ENCODE data around the gene NUB1.

NUB1 gene

DNA sequence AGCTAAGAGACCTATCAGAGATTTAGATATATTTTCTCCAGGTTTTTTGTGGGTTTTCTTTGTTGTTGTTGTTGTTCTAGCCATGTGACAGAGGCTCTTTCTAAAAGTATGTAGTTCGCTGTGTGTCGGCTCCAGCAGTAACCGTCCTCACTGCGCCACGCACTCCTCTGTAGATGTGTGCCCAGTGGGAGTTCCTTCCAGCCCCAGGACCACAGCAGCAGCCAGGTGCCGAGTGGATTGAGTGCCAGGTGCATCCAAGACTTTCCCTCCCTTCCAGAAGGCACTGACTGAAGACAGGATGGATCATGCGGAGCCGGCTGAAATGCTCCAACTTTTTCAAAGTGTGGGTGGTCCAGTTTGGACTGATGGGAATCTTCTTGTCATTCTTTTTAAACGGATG is 36.4 kb downstream of the NUB1 start:
- no peak for DNase-seq

DNA sequence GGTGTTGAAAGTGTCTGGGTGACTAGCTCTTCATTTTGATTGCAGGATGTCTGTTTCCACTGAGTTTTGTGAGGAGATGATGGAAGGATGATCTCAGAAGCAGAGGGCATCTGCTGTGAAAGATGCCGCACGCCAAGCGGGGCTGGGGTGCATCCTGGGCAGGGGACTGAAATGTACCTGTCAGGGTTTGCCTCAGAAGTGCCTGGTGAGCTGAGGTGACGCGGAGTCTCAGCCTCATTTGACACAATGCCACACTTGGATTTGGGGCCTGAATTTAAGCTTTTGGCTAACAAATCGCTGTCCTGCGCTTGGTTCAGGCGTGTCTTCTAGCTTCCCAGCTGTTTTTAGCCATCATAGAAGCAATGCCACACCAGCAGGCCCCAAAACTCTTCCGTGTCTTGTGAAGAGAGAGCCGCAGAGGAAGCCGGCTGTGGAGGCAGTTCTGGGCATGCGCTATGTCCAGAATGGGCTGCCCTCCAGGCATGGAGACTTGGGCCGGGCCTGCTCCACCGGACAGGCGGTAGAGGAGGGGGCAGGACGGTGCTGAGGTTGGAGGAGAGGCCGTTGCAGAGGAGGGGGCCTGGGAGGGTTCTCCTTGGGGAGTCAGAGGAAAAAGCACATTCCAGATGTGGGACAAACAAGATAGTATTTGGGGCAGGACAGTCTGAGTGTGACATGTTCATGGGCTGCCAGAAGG is 37.0 kb downstream of the NUB1 start:
- DNase-seq, result no peak

DNA sequence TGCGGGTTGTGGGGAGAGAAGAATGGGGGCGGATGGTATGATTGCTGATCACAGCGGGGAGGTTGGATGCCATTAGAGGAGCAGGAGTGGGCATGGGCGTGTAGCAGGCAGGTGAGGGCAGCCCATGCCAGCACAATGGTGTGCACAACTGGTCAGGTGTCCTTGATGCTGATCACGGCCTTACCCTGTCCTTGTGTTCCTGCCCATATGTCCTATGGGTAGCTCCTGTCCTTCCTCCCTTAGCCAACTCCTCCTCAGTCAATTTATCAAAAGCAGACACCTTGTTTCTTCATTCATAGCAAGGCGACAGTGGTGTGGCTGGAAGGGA is 37.5 kb downstream of the NUB1 start:
- no peak for DNase-seq

DNA sequence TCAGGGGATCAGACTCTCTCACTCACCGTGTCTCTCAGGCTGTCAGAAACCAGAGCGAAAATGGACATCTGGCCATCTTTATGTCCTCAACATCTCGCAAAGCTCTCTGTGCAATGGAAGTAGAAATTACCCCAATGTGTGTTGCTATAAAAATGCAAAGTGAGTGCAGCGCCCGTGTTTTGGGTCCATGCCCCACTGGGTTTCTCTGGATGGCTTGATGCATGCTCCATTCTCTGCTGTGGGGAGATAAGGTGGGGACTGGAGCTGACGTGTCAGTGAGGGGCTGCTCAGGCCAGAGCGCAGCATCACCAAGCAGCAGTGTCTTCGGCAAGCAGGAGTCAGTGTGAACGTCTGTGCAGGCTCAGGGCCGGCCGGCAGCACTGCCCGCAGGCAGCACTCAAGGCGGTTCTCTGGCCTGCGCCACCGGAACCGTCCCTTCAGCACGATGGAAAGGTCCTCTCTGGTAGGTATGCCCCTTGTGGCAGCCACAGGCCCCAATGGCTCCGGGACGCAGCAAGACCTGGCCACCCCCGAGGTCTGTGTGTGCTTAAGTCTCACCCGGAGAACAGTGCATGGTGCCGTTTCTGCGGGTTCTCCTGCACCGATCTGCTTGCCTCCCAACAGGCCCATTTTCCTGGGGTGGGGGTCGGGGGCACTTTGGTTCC is 38.1 kb downstream of the NUB1 start:
- no peak for DNase-seq

DNA sequence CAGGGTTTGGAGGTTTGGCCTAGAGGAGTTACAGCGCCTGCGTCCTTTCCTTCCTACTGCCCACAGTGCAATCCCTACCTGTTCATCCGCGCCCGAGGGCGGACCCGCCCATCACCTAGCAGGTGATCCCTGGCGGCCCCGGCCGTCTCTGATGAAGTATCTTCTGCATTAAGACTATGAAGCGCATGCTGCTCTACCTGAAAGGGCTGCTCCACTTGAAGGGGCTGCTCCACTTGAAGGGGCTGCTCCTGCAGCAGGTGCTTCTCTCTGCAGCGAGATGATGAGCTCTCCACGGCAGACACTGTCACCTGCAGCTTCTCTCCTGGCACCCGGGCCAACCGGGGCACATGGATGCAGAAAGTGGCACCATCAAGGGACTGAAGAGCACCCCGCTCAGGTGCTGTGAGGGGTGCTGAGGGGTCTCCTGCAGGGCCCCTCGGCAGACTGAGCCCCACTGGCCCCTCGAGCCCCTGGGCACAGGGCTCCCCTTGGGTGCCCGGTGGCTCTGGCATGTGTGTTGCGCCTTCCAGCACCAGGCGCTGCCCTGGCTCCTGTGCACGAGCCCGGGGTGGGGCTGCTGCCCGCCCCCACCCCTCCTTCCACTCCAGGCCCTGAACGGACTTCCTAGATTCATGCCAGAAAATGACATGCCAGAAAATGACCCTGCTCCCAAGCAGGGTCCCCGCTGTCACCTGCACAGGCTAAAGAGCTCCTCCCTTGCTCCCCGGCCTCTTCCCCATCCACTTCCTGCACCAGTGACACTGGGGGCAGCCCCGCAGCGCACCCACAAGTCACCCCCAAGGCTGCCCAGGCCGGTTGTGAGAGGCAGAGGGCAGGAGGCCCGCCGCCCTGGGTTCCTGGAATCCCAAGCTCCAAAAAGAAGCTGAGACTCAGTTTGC is 38.8 kb downstream of the NUB1 start:
- no peak for DNase-seq

DNA sequence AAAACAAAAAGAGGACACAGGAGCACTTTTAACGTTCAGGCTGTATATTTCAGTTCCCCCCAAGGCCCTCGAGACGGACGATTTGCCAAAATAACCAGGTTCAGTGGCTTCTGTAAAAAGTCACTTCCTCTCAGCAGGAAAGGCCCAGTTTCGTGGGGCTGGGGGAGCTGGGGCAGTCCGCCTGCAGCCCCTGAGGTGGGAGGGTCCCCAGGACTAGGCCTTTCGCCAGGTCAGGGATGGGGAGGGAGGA is 39.4 kb downstream of the NUB1 start:
- no peak for DNase-seq

DNA sequence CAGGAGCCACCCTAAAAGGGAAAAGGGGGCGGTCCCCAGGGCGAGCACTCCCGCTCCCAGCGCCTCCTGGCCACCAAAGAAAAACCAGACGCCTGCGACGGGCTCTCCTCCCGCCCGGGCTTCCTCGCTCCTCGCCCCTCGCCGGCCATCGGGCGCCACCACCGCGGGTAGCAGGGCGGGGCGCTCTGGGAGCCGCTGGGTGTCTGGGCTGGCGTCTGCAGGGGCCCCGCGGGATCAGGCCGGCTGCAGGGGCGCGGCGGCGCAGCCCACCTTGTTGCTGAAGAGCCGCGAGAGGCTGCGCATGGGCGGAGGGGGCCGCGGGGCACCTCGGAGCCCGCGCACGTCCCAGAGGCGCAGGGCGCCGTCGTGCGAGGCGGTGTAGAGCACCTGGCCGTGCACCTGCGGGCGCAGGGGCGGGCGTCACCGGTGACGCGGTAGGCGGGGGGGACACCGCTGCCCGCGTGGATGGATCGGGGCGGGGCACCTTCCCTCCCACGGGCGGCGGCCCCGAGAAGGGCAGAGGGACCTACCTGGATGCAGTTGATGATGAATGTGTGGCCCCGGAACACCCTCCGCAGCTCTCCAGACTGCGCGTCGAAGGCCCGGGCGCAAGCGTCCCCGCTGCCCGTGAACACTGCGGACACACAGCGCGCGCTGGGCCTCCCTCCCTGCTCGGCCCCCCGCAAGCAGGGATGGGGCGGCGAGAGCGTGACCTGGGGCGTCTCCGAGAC is 39.9 kb downstream of the NUB1 start:
- DNase-seq, result no peak

DNA sequence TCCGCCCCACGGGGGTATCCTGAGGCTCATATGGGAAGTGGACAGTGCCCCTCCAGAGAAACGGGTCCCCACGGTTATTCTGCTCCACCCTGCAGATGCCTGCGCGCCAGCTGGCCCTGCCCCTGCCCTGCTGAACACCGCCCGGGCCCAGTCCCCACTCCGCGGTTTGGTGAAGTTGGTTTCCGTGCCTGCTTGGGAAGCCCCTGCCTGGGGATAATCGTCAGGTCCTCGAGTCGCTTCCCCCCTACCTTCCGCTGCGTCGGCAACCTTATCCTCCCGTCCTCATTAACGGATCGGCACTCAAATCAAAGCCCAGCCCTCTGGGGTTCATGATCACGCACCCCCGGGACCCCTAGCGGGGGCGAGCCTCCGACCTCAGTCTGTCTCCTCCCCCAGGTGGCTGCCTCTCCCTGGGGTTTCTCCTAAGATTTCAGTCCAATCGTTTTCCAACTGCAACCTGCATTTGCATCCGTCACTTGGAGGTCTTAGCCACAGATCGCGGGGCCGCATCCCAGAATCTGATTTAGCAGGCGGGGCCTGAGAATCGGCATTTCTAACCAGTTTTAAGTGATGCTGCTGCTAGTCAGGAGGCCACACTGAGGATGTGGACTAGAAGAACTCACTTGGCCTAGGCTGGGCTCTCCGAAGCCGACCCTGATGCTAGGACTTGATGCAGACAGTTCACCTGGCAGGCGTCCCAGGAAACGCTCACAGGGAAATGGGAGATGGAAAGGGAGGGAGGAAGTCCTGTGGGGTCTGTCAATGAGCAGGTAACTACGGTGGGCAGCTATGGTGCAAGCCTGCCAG is 40.7 kb downstream of the NUB1 start:
- no peak for DNase-seq

DNA sequence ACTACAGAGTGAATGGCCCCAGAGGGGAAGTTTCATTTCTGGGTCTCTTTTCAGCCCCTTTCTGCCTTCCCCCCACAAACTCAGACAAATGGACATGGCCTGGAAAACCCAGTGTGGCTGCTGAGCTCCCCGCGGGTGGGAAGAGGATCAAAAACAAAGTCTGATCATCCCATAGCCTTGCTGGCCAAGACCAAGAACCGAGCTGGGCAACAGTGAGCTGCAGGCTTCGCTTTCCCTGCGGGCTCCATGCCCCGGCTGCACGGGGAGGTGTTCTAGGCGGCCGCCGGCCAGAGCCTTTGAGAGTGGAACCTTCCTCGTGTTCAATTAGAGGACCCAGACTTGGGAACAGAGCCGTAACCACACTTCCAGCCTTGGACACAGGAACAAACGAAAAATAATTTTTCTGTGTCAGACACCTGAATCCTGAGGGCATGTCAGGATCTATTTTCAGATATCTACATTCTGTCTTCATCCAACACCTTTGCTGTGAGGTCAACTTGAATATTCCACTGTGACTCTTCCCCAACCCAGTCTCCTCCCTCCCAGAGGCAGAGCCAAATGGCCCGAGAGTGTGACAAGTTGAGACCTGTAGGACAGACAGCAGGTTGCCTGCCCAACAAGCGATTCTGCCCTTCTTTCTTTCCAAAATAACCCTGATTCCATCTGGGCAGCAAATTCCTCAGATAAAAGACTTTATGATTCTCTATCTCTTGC is 42.2 kb downstream of the NUB1 start:
- no peak for DNase-seq

DNA sequence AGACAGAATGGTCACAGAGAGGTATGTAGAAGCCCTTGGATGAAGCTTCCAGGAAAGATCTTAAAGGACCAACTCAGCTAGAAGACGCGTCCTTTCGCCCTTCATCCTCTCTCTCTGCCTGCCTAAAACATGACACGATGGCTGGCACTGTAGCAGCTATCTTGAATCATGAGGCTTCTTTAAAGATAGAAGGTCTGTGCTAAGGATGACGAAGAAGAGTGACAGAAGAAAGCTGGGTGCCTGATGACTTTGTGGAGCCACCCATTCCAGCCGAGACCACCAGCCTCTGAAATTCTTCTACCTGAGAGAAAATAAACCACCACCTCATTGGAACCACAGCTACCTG is 42.7 kb downstream of the NUB1 start:
- no peak for DNase-seq

DNA sequence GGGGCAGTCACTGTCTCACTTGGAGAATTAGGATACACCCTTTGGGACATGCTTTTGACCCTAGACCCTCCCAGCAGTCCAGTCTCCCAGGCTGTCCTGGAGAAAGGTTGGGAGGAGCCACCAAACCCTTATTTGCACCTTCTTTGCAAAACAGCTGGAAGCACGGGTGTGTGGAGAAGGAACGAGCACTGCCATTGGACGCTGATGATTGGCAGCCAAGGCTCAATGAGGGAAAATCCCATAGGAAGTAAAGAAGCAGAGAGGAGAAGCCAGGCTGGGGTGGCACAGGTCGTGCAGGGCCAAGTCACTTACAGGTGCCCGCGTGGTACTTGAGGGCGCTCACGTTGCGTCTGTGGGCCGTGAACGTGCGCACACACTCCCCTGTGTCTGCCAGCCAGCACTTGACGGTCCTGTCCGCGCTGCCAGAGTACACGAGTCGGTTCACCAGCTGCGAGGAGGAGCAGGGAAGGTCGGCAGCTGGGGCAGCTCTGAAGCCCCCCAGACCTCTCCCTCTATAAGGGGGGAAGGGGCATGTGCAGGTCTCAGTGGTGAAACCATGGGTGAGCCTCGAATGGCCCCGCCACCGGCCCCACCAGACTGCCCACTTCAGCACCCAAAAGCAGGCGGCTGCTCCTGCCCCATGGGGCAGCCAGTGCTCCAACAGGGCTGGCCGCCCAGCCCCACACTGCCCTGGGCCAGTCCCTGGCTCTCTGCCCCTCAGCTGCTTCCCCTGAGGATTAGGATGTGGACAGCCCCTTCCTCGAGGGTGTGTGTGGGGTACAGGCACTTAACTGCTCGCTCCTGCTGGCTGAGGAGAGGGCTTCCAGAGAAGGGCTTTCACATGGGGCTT is 43.4 kb downstream of the NUB1 start:
- no peak for DNase-seq

DNA sequence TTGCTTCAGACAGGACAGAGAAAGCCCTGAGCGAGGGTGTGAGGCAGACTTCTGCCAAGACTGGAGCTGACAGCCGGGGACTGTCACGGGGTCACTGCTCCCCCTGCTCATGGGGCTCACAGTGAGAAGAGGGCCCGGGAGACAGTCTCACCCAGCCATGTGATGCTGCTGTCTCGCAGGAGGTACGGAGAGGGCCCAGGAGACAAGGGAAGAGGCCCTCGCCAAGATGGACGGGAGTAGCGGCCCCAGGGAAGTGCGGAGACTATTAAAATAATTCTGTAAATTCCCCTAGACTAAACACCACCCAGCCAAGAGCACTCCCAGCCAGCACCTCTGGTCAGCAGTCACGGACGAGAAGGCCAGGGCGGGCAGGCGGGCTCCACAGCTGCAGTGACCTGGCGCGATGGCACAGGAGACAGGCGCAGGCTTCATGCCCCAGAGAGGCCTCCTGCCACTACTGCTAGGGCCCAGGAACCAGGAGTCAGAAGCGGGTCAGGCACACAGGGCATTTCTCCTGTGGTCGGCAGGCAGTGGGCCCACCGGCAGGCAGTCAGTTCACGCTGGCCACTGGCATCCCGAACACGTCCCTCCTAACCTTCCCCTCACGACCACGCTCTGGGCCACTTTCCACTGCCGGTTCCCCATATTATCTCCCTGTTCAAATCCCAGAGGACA is 44.2 kb downstream of the NUB1 start:
- no peak for DNase-seq

DNA sequence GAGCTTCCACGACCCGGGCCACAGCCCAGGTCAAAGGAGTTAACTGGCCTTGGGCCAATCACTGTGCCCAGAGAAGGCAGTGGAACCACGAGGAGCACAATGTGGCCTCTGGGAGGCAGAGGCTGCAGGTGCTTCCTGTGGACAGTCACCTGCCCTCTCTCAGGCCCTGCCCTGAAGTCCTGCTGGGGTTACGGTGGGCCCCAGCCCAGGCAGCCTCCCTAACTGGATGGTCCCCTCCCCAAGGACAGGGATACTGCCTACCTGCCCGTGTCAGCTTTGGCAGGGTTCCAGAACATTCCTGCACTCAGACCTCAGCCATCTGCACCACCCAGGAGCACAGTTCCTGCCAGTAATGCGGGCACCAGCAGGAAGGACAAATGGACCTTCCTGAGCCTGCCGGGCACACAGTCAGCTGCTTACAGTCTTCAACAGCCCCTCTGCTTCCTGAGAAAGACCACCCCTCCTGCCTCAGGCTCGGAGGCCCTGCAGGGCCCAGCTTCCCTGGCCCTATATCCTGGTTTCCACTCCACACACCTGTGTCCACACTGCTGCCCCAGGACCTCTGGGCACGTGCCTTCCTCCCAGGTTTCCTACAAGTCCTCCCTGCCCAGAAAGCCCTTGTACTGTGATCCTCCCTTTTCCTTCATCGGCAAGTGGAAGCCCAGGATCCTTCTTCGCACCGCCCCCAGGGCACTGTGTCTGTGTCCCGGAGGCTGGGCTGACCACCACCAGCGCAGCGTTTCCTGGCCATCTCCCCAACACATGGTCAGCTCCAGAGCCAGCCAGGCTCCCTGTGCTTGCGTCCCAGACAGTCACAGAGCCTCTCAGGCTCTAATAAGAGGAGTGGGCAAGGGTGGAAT is 44.9 kb downstream of the NUB1 start:
- no peak for DNase-seq

DNA sequence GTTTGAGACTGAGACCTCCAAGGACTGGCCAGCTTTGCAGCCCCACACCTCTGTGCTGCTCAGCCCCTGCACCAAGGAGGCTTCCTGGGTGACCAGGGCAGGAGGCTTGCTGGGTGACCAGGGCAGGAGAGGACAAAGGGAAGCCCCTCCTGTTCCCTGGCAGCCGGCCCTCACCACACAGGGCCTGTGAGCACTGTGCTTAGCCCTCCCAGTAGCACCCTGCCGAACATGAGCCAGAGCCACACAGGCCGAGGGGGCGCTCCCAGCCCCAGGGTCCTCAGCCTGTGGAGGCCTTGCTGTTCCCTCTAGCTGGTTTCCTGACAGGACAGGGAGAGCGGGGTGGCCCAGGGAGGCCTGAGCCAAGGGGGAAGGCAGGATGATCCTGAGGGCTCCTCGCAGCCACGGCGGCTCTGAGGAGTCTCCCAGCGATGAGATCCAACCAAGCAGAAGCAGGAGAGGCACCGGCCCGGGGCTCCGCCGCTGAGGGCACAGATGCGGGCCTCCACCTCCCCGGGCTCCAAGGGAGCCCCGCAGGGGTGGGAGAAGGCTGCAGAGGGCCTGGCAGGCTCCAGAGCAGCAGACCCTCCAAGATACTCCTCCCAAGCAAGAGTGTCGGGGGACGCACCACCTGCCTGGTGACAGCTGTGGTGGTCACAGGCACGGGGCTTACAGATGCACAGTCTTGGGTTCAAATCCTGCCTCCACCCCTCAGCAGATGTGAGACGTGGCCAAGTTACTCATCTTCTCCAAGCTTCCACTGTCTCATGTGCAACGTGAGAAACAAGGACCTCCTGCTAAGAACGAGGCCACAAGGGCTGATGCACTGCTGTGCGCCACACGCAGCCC is 45.8 kb downstream of the NUB1 start:
- no peak for DNase-seq

DNA sequence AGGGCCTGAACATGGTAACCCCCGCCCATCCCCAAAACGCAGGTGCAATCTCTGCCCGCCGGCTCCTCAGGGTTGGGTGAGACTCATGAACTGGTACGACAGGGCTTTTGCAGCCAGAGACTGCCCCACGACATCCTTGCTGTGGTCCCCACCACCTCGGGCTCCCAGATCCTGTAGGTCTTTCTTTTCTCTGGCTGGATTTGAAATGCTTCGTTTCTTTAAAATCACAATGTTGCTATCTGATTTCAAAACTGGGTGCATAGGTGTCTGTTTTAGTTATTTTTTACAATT is 46.3 kb downstream of the NUB1 start:
- DNase-seq, result no peak

DNA sequence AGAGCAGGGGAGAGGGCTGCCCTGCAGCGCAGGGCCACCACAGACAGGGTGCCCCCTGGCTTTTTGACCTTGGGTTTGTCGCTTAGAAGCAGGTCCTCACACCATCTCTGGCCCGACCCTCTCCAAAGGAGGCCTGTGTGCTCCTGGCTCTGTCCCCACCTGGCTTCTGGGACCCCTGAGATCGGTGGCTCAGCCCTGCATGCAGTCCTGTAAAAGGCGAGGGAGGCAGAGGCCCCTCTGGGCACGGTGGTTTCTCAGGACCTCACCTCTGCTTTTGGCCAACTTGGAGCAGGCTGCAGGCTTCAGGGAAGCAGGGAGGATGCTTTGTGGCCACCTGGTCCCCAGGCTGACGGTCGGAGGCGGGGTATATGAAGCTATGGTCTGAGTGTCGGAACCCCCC is 46.8 kb downstream of the NUB1 start:
- DNase-seq, result no peak

DNA sequence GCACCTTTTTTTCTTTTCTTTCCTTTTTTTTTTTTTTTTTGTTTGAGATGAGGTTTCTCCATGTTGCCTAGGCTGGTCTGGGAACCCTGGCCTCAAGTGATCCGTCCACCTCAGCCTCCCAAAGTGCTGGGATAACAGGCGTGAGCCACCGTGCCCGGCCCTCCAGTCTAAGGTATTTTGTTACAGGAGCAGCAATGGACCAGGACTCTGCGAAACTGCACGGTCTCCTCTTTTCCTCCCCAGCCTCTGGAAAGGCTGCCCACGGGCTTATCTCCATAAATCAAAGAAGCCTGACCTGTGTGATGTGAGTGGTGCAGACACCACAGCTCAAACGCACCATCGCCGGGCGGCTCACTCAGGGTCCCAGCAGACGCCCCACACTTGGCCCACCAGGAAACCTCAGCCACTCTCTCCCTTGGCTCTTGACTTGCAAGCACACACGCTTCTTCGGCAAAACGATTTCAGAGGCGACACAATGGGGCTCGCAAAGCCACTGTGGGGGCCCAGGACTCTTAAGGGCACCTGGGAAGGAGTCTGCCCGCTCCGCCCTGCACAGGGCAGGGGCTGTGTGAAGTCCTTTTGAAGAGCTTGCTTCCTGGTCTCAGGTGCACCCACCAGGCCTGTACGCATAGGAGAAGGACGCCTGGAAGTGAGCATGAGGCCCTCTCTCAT is 47.6 kb downstream of the NUB1 start:
- DNase-seq, result no peak

Data from SHP77 treated with DMSO at 0.1 percent for 48 hours (cell line).